Measurements from ENCODE around the gene PDE2A. TPM values are rescaled to one million over a fixed set of nuclear protein-coding genes. Genes with fewer than 3 reads are reported as not detected.

The PDE2A gene
- total RNA-seq, 2 experiments from 2014 or later, result 0.83 TPM; not detected in 1

DNA sequence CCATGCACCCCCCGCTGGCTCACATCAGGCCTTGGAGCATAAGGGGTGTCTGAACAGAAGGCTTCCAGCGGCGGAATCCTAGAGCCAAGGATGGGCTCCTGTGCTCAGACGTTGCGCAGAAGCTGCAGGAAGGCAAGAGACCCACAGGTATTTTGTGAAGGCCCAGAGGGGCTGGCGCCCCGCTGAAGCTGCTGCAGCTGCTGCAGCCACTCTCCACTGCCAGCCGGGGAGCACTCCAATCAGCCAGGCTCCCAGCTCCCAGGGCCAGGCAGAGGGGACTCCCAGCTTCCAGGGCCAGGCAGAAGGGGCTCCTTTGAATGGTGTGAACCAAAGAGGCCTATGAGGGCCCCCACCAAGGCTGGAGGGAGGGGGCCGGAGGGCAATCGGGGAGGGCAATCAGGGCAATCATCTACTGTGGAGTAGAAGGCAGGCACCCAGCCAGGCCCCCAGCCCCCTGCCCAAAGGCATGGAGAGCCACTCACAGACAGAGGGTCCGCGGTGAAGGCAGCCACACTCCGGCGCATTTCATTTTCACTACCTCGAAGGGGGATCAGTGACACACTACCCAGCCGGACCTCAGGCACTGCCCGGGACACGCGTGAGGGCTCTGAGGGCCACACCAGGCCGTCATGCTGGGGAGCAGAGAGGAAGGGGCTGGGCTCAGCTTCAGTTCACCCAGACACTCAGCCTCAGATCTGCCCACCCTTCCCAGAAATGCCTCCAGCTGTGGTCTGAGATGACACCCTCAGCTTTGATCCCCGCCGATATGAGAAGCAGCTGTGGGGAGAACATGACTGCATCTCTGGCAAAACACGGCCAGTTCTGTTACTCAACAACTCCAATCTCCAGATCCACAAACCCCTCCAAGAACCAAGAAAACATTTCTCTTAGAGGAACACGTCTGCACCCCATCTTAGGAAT is 11.6 kb upstream of the PDE2A start:
- peak; percentile 35 for ATAC-seq (ENCODE audit: low read depth)
- H3K36me3 Mint-ChIP-seq, result peaks cover 16% of the 10 kb centered on the region
- H3K9me3 Mint-ChIP-seq, result no peaks in the 10 kb centered on the region
- H3K4me3 Mint-ChIP-seq, result peak overlapping the region; percentile 64
- H3K4me1 Mint-ChIP-seq, result peaks cover 42% of the 10 kb centered on the region
- H3K27me3 Mint-ChIP-seq, result no peaks in the 10 kb centered on the region
- DNase-seq, result peak; percentile 52
- POLR2A ChIA-PET, result no interaction called here
- H3K27ac Mint-ChIP-seq, result peak overlapping the region; percentile 66

GRCh38 chr11:72684236-72684912 is 10.2 kb upstream of the PDE2A start:
- Mint-ChIP-seq H3K36me3 (peaks cover 13% of the 10 kb centered on the region), H3K4me1 (peaks cover 39% of the 10 kb centered on the region), H3K9me3 (no peaks in the 10 kb centered on the region), H3K27me3 (peaks cover 5% of the 10 kb centered on the region), H3K4me3 (no peak overlapping the region), H3K27ac (no peak overlapping the region)
- peak; percentile 54 for ATAC-seq (ENCODE audit: low read depth)
- POLR2A ChIA-PET, result no interaction called here
- peak; percentile 63 for DNase-seq

DNA sequence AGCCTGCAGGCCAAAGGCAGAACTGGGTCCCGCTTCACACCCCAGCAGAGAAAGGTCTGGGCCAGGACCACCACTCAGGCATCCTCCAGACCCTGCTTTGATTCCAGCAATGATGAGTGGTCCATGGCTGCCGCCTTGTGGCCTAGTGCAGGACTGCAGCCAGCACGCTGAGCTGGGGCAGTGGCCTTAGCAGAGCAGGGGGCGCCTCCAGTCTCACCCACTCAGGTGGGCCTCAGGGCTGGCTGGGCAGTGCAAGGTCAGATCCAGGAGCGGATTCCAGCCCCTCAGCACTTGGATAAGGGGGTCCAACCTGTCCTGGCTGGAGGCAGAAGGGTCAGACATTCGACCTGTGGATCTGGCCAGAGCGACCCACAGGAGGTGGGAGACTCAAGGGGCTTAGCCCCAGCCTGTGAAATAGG is 9.6 kb upstream of the PDE2A start:
- DNase-seq (peak; percentile 84), ATAC-seq (ENCODE audit: low read depth) (peak; percentile 44)
- Mint-ChIP-seq H3K27me3 (peaks cover 7% of the 10 kb centered on the region), H3K36me3 (peaks cover 13% of the 10 kb centered on the region), H3K27ac (no peak overlapping the region), H3K4me1 (peaks cover 39% of the 10 kb centered on the region), H3K4me3 (no peak overlapping the region), H3K9me3 (no peaks in the 10 kb centered on the region)
- POLR2A ChIA-PET, result no interaction called here

DNA sequence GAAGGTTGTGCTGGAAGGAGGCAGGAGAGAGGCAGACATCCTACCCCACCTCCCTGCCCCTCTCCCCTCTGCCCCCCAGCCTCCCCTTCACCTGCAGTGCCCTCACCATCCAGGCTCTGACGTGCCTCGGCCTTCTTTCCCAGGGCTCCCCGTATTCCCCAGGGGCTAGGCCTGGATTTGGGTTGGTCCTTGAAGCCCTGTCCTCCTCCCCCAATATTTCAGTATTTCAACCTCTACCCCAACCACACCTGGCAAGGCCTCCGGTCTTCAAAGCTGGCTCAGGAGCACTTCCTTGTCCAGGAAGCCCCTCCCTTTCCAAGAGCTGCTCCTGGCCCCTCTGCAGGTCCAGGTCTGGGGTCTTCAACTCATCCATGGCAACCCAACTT is 8.6 kb upstream of the PDE2A start:
- Mint-ChIP-seq H3K27ac (no peak overlapping the region), H3K27me3 (peaks cover 14% of the 10 kb centered on the region), H3K9me3 (no peaks in the 10 kb centered on the region), H3K36me3 (peaks cover 11% of the 10 kb centered on the region), H3K4me3 (no peak overlapping the region), H3K4me1 (peaks cover 31% of the 10 kb centered on the region)
- no peak for DNase-seq
- no peak for ATAC-seq (ENCODE audit: low read depth)
- POLR2A ChIA-PET, result no interaction called here

DNA sequence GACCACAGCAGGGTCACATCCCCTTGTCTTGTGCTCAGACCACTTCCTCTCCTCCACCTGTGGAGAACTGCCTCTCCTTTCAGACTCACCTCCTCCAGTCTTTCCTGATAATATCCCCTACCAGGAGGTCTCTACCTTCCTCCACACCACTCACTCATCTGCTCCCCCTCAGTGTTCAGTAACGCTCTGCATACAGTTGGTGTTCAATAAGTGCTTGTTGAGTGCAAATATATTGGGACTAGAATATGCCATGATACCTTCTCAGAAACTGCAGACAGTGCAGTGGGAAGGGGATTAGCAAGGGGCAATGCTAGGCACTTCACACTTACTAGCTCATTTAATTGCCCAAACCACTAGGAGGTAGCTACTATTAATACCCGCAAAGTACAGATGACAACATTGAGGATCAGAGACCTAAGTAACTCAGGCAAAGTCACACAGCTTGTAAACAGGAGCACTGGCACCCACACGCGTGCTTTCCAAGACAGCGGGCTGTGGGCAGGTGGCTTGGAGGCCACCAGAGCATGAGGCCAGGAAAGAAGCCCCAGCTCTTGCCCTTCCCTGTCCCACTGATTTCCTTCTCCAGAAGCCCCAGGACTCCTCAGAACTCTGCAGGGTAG is 8.1 kb upstream of the PDE2A start:
- peaks cover 10% of the 10 kb centered on the region for H3K36me3 Mint-ChIP-seq
- peaks cover 19% of the 10 kb centered on the region for H3K27me3 Mint-ChIP-seq
- POLR2A ChIA-PET, result no interaction called here
- DNase-seq (no peak), ATAC-seq (ENCODE audit: low read depth) (no peak)
- H3K27ac Mint-ChIP-seq, result peak overlapping the region; percentile 11
- H3K4me1 Mint-ChIP-seq, result peaks cover 27% of the 10 kb centered on the region
- no peak overlapping the region for H3K4me3 Mint-ChIP-seq
- H3K9me3 Mint-ChIP-seq, result no peaks in the 10 kb centered on the region

DNA sequence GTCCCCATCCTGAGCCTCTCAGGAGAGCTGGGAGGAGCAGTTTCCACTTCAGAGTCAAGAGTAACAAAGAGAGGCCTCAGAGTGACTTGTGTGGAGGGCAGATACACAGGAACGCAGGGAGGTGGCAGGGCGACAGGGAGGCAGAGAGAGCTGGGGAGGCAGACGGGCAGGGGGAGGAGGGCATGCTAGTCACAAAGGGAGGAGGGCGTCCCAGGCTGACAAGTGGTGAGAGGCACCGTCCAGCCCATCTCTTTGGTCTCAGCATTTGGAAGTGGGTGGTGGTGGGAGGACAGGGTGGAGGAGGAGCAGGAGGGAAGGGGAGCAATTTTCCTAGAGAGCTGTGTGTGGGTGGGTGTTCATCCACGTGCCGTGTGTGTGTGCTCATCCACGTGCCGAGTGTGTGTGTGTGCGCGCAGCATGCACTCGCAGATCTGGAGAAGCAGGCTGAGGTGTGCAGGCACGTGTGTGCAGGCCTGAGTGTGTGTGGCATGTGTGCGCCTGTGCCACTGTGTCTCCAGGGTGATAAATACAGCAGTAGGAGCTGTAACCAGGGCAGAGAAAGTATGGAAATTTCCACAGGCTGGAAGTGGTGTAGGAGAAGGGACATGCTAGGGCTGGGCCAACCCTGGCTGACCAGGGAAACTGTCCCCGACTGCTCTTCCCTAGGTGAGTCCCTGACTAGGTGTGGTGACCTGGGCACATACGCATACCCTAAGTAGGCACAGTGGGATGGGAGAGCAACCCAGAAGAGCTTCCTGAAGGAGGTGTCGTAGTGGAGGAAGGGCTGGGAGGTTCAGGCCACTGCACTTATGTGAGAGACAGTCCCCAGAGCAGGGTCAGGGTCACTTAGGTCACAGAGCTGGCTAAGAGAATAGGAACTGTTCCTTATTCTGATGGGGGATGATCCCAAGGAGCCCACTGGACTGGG is 7.3 kb upstream of the PDE2A start:
- ATAC-seq (ENCODE audit: low read depth) (no peak), DNase-seq (no peak)
- H3K9me3 Mint-ChIP-seq, result no peaks in the 10 kb centered on the region
- POLR2A ChIA-PET, result no interaction called here
- no peak overlapping the region for H3K4me3 Mint-ChIP-seq
- H3K27me3 Mint-ChIP-seq, result peaks cover 28% of the 10 kb centered on the region
- peaks cover 5% of the 10 kb centered on the region for H3K36me3 Mint-ChIP-seq
- H3K4me1 Mint-ChIP-seq, result peaks cover 20% of the 10 kb centered on the region
- no peak overlapping the region for H3K27ac Mint-ChIP-seq

DNA sequence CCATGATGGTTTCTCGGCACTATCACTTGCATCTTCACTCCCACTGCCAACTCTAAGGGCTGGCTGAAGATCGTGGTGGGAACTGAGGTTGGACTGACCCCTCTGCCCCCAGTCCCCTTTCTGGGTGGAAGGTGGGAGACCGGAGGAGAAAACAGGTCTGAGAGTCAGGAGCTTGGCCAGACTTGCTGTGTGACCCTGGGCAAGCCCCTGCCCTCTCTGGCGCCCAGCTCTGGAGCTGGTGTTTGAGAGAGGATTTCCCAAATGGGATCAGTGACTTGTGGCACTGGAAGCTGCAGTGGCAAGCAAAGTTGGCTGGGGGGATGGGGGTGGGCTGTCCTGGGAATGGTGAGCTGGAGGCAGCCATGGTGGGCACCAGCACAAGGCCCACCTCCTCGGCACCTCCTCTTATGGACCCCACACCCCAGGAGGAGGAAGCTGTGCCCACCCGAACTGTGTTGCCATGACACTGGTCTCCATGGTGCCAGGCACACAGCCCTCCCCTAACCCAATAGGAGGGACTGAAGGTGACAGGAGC is 6.5 kb upstream of the PDE2A start:
- no peak overlapping the region for H3K4me3 Mint-ChIP-seq
- no peak overlapping the region for H3K27ac Mint-ChIP-seq
- POLR2A ChIA-PET, result interaction anchor here (0.7 kb wide), 1 partner anchor 153 kb away, joined by 3 read pairs; no protein-coding TSS in a partner anchor
- H3K36me3 Mint-ChIP-seq, result peaks cover 5% of the 10 kb centered on the region
- DNase-seq (no peak), ATAC-seq (ENCODE audit: low read depth) (no peak)
- peaks cover 13% of the 10 kb centered on the region for H3K4me1 Mint-ChIP-seq
- H3K9me3 Mint-ChIP-seq, result no peaks in the 10 kb centered on the region
- H3K27me3 Mint-ChIP-seq, result peaks cover 36% of the 10 kb centered on the region

DNA sequence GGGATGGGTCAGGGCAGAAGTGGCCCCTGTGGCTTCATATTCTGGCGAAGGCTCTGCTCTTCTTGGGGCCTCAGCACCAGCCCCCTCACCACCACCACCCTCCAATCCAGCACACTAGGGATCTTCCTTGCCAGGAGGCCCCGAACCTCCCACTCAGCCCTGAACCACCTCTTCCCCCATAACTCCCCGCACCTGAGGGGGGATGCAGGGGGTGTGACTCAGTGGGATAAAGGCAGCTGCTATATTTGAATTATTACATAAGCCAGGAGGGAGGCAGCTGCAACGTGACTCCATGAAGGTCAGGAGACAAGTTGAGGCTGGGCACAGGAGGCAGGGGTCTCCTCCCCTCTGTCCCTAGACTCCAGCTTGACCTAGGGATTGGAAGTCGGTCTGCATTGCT is 5.6 kb upstream of the PDE2A start:
- DNase-seq, result no peak

DNA sequence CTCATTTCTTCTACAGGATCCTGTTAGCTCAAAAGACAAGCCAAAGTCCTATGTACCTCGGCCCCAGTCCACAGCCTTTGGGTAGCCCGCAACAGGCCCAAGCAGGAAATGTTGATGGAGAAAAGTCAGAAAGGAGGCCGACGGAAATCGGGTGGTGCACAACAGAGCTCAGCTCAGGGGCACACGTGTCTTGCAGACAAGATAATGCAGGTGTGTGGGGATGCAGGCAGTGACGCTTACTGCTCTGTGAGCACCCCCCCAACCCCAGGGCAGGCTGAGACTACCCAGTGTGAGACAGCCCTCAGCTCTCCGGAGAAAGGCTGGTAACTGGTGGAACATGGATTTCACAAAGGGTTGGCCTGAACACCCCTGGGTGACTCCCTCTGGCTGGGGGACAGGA is 4.3 kb upstream of the PDE2A start:
- Mint-ChIP-seq H3K9me3 (no peaks in the 10 kb centered on the region), H3K4me3 (no peak overlapping the region), H3K27me3 (peaks cover 57% of the 10 kb centered on the region), H3K36me3 (peaks cover under 1% of the 10 kb centered on the region), H3K4me1 (peaks cover 5% of the 10 kb centered on the region), H3K27ac (no peak overlapping the region)
- POLR2A ChIA-PET, result no interaction called here
- ATAC-seq (ENCODE audit: low read depth) (no peak), DNase-seq (no peak)

More for the DNA sequence above, 5.6 kb upstream of the PDE2A start:
- Mint-ChIP-seq H3K36me3 (peaks cover 3% of the 10 kb centered on the region), H3K9me3 (no peaks in the 10 kb centered on the region), H3K4me3 (no peak overlapping the region), H3K4me1 (peaks cover 7% of the 10 kb centered on the region), H3K27me3 (peaks cover 43% of the 10 kb centered on the region), H3K27ac (no peak overlapping the region)
- ATAC-seq (ENCODE audit: low read depth), result no peak
- POLR2A ChIA-PET, result no interaction called here

DNA sequence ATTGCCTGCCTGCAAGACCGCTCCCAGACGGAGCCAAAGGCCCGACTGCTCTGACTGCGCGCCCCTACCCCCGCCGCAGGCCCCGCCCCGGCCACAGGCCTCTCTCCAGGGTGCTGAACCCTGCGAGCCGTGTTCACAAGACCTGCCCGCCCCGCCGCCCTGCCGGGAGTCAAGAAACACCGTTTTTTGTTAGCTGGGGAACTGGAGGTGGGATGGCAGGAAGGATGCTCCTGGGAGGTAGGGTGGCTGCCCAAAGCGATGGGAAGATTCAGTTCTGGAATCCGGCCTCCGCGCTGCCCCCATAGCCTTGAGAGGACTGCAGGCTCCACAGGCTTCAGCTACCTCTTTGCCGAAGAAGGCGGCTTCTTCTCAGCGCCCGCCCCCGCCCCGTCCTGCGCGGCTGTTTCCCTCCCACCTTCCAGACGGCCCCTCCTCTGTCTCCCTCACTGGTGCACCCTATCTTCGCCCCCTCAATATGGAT is 2.7 kb upstream of the PDE2A start:
- peaks cover 3% of the 10 kb centered on the region for H3K4me1 Mint-ChIP-seq
- peaks cover 73% of the 10 kb centered on the region for H3K27me3 Mint-ChIP-seq
- DNase-seq (peak; percentile 84), ATAC-seq (ENCODE audit: low read depth) (peak; percentile 73)
- H3K27ac Mint-ChIP-seq, result no peak overlapping the region
- H3K36me3 Mint-ChIP-seq, result no peaks in the 10 kb centered on the region
- H3K9me3 Mint-ChIP-seq, result no peaks in the 10 kb centered on the region
- H3K4me3 Mint-ChIP-seq, result no peak overlapping the region
- POLR2A ChIA-PET, result no interaction called here

DNA sequence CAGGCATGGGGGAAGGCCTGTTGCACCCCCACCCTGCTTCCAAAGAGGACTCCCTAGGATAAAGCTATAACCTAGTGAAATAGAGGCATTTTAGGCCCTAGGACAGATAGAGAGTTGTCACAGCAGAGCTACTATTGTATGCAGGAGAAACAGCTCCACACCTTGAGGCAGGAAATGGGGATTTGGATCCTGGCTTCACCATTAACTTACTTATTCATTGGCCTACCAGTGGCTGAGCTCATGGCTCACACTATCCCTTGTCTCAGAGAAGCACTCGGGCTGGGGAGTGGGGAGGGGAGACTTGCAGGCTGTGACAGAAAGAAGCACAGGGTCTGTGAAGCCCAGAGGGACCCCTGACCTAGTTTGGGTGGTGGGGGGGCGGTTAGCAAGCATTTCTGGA is 999 bp upstream of the PDE2A start:
- H3K4me3 Mint-ChIP-seq, result no peak overlapping the region
- POLR2A ChIA-PET, result no interaction called here
- H3K9me3 Mint-ChIP-seq, result no peaks in the 10 kb centered on the region
- peaks cover 3% of the 10 kb centered on the region for H3K4me1 Mint-ChIP-seq
- H3K27me3 Mint-ChIP-seq, result peaks cover 85% of the 10 kb centered on the region
- DNase-seq (no peak), ATAC-seq (ENCODE audit: low read depth) (no peak)
- H3K36me3 Mint-ChIP-seq, result no peaks in the 10 kb centered on the region
- H3K27ac Mint-ChIP-seq, result no peak overlapping the region

- ATAC-seq (ENCODE audit: low read depth), result no peak
- H3K4me3 Mint-ChIP-seq, result no peak overlapping the region
- peaks cover 76% of the 10 kb centered on the region for H3K27me3 Mint-ChIP-seq
Measured at GRCh38 chr11:72673284-72673942, 809 bp downstream of the PDE2A start.

More at GRCh38 chr11:72673284-72673942, 809 bp downstream of the PDE2A start:
- H3K36me3 Mint-ChIP-seq, result no peaks in the 10 kb centered on the region
- POLR2A ChIA-PET, result no interaction called here
- peaks cover 10% of the 10 kb centered on the region for H3K4me1 Mint-ChIP-seq
- no peak for DNase-seq
- no peaks in the 10 kb centered on the region for H3K9me3 Mint-ChIP-seq
- H3K27ac Mint-ChIP-seq, result no peak overlapping the region
